Neural progenitor cell (in vitro differentiated cells): ENCODE results near the gene GTPBP10.

ENCODE experiments used
- EZH2 ChIP-seq: fragments of 200-600 bp; sonication (generic); IDR thresholded peaks from 2 replicates; pipeline ENCODE4 v1.6.1; 2017; ENCODE audit warnings: antibody characterized with exemption, mild to moderate bottlenecking, moderate library complexity
- EZH2phosphoT487 ChIP-seq: fragments of 200-600 bp; sonication (generic); IDR thresholded peaks from 2 replicates; pipeline ENCODE4 v1.6.1; 2017; ENCODE audit warnings: antibody characterized with exemption
- TF ChIP-seq, protein P1 (sequence below): fragments of 200-600 bp; sonication (generic); IDR thresholded peaks from 2 replicates; pipeline ENCODE4 v1.5.1; 2017; ENCODE audit warnings: antibody characterized with exemption, mild to moderate bottlenecking

DNA sequence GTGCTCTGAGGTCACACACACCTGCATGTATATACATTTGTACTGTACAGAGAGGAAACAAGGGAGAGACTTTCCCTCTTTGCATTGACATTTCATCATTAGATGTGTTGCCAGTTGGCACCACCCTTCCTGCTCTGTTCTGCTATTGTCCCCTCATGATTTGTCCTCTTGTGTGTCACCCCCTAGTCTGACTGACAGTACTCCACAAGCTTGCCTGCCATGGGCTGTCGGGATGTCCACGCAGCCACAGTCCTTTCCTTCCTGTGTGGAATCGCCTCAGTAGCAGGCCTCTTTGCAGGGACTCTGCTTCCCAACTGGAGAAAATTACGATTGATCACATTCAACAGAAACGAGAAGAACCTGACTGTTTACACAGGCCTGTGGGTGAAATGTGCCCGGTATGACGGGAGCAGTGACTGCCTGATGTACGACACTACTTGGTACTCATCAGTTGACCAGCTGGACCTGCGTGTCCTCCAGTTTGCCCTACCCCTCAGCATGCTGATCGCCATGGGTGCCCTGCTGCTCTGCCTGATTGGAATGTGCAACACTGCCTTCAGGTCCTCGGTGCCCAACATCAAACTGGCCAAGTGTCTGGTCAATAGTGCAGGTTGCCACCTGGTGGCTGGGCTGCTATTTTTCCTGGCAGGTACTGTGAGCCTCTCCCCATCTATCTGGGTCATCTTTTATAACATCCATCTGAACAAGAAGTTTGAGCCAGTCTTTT lies 66.1 kb downstream of the GTPBP10 start:
- TF ChIP-seq, protein P1, sequence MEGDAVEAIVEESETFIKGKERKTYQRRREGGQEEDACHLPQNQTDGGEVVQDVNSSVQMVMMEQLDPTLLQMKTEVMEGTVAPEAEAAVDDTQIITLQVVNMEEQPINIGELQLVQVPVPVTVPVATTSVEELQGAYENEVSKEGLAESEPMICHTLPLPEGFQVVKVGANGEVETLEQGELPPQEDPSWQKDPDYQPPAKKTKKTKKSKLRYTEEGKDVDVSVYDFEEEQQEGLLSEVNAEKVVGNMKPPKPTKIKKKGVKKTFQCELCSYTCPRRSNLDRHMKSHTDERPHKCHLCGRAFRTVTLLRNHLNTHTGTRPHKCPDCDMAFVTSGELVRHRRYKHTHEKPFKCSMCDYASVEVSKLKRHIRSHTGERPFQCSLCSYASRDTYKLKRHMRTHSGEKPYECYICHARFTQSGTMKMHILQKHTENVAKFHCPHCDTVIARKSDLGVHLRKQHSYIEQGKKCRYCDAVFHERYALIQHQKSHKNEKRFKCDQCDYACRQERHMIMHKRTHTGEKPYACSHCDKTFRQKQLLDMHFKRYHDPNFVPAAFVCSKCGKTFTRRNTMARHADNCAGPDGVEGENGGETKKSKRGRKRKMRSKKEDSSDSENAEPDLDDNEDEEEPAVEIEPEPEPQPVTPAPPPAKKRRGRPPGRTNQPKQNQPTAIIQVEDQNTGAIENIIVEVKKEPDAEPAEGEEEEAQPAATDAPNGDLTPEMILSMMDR, result peak; percentile 49
- TF ChIP-seq EZH2, result no peak
- no peak for TF ChIP-seq EZH2phosphoT487
